Sigmoid colon (tissue), 4 donors: ENCODE results near the gene CPZ.

Source experiments
- CTCF ChIP-seq, 4 experiments: fragments of 450-650 bp in 3 of 4; fragments of 200-600 bp in 1 of 4; IDR thresholded peaks; one replicate each; pipeline ENCODE4 v1.5.1; 2016 to 2019; ENCODE audit warnings: antibody characterized with exemption in 4 of 4, mild to moderate bottlenecking in 3 of 4, moderate library complexity in 2 of 4
- POLR2A ChIP-seq, 2 donors: fragments of 450-650 bp; IDR thresholded peaks; one replicate each; pipeline ENCODE4 v1.6.1; 2016; ENCODE audit warnings: antibody characterized with exemption in 2 of 2, mild to moderate bottlenecking in 2 of 2, moderate library complexity in 2 of 2
- POLR2AphosphoS5 ChIP-seq, 4 donors: sonication (generic); formaldehyde crosslinking; IDR thresholded peaks; one replicate each; pipeline ENCODE4 v1.6.1; 2017; ENCODE audit warnings: antibody characterized with exemption in 4 of 4

GRCh38 chr4:8646296-8647093, 53.9 kb downstream of the CPZ start:
- no peak for TF ChIP-seq CTCF (IDR thresholded peaks at IDR 0.05)
- no peak for TF ChIP-seq POLR2AphosphoS5 (IDR thresholded peaks at IDR 0.05)
- TF ChIP-seq POLR2A (IDR thresholded peaks at IDR 0.05): no peak
